ENCODE results near the gene SEMA3C. TPM values are rescaled to one million over a fixed set of nuclear protein-coding genes. Genes with fewer than 3 reads are reported as not detected.

Gene SEMA3C
- total RNA-seq, 1 donor from 2014 or later, result 91.3 TPM

DNA sequence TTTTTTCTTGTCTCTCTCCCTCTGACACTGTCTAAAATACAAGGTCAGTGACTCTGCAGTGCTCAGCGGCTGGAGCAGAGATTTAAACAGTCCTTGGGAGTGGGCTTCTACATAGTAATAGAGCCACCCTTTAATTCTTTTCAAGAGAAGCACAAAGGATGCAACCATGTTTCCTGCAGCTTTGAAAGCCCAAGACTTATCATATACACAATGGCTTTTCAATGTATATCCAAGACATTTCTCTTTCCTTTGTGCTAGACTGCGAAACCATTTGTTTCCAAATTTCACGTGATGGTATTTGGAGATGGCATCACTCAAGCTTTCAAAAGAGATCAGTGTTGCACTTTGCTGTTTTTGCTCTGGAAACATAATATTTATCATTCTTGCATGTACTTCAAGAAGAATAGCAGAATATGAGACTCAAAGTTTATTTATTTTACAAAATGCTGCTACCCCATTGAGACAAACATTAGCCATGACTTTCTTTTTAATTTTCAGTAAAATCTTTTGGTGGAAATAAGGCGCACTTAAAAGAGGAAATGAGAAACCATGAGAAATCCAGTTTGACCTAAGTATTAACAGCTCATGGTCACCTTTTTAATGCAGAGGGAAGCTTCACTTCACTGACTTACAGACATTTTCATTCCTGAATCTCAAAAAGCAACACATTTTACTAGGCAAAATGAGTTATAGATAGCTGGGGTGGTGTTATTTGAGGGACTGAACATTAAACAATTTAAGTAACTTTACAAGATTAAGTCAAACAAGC, 76.6 kb downstream of the SEMA3C start:
- Mint-ChIP-seq H3K27ac (ENCODE audit: unreplicated experiment) (no peak overlapping the region), H3K4me3 (ENCODE audit: unreplicated experiment) (no peak overlapping the region), H3K9me3 (ENCODE audit: unreplicated experiment) (no peaks in the 10 kb centered on the region), H3K36me3 (ENCODE audit: unreplicated experiment) (no peaks in the 10 kb centered on the region), H3K27me3 (ENCODE audit: unreplicated experiment) (peaks cover 2% of the 10 kb centered on the region), H3K4me1 (ENCODE audit: low read depth, unreplicated experiment) (peaks cover 10% of the 10 kb centered on the region)
- TF ChIP-seq, protein P1, sequence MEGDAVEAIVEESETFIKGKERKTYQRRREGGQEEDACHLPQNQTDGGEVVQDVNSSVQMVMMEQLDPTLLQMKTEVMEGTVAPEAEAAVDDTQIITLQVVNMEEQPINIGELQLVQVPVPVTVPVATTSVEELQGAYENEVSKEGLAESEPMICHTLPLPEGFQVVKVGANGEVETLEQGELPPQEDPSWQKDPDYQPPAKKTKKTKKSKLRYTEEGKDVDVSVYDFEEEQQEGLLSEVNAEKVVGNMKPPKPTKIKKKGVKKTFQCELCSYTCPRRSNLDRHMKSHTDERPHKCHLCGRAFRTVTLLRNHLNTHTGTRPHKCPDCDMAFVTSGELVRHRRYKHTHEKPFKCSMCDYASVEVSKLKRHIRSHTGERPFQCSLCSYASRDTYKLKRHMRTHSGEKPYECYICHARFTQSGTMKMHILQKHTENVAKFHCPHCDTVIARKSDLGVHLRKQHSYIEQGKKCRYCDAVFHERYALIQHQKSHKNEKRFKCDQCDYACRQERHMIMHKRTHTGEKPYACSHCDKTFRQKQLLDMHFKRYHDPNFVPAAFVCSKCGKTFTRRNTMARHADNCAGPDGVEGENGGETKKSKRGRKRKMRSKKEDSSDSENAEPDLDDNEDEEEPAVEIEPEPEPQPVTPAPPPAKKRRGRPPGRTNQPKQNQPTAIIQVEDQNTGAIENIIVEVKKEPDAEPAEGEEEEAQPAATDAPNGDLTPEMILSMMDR (IDR thresholded peaks at IDR 0.05; ENCODE audit: partially characterized antibody, unreplicated experiment), result no peak
- no peak for DNase-seq

DNA sequence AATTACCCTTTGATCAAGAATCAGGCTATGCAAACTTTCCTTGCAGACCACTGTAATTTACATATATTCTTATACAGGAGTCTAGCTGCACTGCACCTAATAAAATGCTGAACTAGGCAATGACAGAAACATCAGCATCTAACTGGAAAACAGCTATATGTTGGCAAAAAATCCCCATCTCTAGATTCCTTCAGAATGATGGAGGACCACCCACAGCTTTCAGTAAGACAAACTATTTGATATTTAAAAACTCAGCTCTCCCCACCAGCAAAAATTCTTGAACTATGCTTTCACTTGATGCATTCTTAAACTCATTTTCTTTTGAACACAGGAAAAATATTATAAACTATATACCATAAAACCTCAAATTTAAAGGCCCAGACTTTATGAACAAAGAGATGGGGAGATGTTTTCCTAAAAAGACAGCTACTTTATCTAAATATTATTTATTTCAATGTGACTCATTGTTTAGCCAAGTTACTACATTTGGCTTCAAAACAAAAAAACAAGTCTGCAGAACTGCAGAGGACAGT, 77.4 kb downstream of the SEMA3C start:
- H3K27ac Mint-ChIP-seq (ENCODE audit: unreplicated experiment), result no peak overlapping the region
- H3K4me3 Mint-ChIP-seq (ENCODE audit: unreplicated experiment), result no peak overlapping the region
- peaks cover 2% of the 10 kb centered on the region for H3K27me3 Mint-ChIP-seq (ENCODE audit: unreplicated experiment)

DNA sequence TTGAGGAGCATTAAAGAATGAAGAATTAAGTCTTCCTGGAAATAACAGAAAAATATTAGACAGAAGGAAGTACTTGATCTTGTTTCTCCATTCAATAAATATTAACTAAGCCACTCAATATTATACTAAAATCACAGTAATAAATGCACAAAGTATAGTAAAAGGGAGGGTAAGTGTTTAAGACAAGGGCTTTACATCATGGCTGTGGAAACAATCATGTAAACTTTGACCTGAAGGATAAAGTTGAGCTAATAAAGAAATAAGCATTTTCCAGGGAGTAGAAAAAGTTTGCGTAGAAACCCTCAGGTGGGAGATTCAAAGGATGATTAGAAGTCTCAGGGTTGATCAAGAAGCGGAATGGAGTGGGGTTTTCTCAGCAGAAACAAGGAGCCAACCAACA, 78.2 kb downstream of the SEMA3C start:
- no peak for DNase-seq
- peaks cover 2% of the 10 kb centered on the region for H3K27me3 Mint-ChIP-seq (ENCODE audit: unreplicated experiment)
- peaks cover 10% of the 10 kb centered on the region for H3K4me1 Mint-ChIP-seq (ENCODE audit: low read depth, unreplicated experiment)
- no peak overlapping the region for H3K4me3 Mint-ChIP-seq (ENCODE audit: unreplicated experiment)
- no peak overlapping the region for H3K27ac Mint-ChIP-seq (ENCODE audit: unreplicated experiment)
- no peaks in the 10 kb centered on the region for H3K9me3 Mint-ChIP-seq (ENCODE audit: unreplicated experiment)
- TF ChIP-seq, protein P1 (IDR thresholded peaks at IDR 0.05; ENCODE audit: partially characterized antibody, unreplicated experiment), result no peak
- H3K36me3 Mint-ChIP-seq (ENCODE audit: unreplicated experiment), result no peaks in the 10 kb centered on the region

More for the DNA sequence above, 77.4 kb downstream of the SEMA3C start:
- TF ChIP-seq, protein P1 (IDR thresholded peaks at IDR 0.05; ENCODE audit: partially characterized antibody, unreplicated experiment), result no peak
- no peak for DNase-seq
- H3K36me3 Mint-ChIP-seq (ENCODE audit: unreplicated experiment), result no peaks in the 10 kb centered on the region
- H3K4me1 Mint-ChIP-seq (ENCODE audit: low read depth, unreplicated experiment), result peaks cover 10% of the 10 kb centered on the region
- H3K9me3 Mint-ChIP-seq (ENCODE audit: unreplicated experiment), result no peaks in the 10 kb centered on the region

DNA sequence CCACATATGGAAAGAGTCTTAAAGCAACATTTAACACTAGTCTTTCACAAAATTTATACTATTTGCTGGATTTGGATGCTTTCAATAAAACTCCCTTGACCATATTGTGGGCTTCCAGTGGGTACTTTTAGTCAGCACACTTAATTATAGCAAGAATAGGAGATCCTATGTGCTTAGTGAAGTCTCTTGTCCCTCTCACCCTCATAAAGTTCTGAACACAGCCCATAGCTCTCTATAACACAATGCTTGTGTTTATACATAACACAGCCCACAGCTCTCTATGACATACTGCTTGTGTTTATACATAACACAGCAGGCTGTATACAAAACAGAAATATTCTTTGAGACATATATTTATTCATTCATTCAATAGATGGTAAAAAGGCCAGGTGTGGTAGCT, 79.0 kb downstream of the SEMA3C start:
- H3K9me3 Mint-ChIP-seq (ENCODE audit: unreplicated experiment), result no peaks in the 10 kb centered on the region
- peaks cover 10% of the 10 kb centered on the region for H3K4me1 Mint-ChIP-seq (ENCODE audit: low read depth, unreplicated experiment)
- no peak overlapping the region for H3K4me3 Mint-ChIP-seq (ENCODE audit: unreplicated experiment)
- no peaks in the 10 kb centered on the region for H3K36me3 Mint-ChIP-seq (ENCODE audit: unreplicated experiment)
- DNase-seq, result no peak
- peaks cover 1% of the 10 kb centered on the region for H3K27me3 Mint-ChIP-seq (ENCODE audit: unreplicated experiment)
- TF ChIP-seq, protein P1 (IDR thresholded peaks at IDR 0.05; ENCODE audit: partially characterized antibody, unreplicated experiment), result no peak
- no peak overlapping the region for H3K27ac Mint-ChIP-seq (ENCODE audit: unreplicated experiment)

DNA sequence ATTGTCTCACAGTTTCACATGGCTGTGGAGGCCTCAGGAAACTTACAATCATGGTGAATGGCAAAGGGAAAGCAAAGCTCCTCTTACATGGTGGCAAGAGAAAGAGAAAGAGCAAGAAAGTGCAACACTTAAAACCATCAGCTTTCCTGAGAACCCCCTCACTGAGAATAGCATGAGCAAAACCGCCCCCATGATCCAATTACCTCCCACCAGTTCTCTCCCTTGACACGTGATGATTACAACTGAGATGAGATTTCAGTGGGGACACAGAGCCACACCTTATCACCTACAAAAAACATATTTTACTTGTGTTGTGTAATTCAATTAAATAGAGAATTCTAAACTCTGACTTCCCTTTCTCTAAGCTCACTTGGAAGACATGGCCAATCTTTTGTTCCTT, 80.2 kb downstream of the SEMA3C start:
- Mint-ChIP-seq H3K27ac (ENCODE audit: unreplicated experiment) (no peak overlapping the region), H3K4me3 (ENCODE audit: unreplicated experiment) (no peak overlapping the region), H3K4me1 (ENCODE audit: low read depth, unreplicated experiment) (peaks cover 11% of the 10 kb centered on the region), H3K36me3 (ENCODE audit: unreplicated experiment) (no peaks in the 10 kb centered on the region), H3K27me3 (ENCODE audit: unreplicated experiment) (no peaks in the 10 kb centered on the region), H3K9me3 (ENCODE audit: unreplicated experiment) (no peaks in the 10 kb centered on the region)
- no peak for DNase-seq
- TF ChIP-seq, protein P1 (IDR thresholded peaks at IDR 0.05; ENCODE audit: partially characterized antibody, unreplicated experiment), result no peak

Data from glutamatergic neuron (in vitro differentiated cells).